WTC11 (cell line): ENCODE measurements around the gene PKD2L1. TPM values are rescaled to one million over a fixed set of nuclear protein-coding genes. Genes with fewer than 3 reads are reported as not detected.
A peak's percentile ranks its signal among the peaks of the same experiment; 100 is the strongest.

Experiments used
- CREM ChIP-seq: sonication (generic); formaldehyde crosslinking; IDR thresholded peaks from 2 replicates; pipeline ENCODE4 v1.8.1; 2022; ENCODE audit warnings: mild to moderate bottlenecking, missing genetic modification reagents, moderate library complexity
- FOXK1 ChIP-seq: sonication (generic); formaldehyde crosslinking; IDR thresholded peaks from 2 replicates; pipeline ENCODE4 v1.8.0; 2022; ENCODE audit warnings: mild to moderate bottlenecking, moderate library complexity, missing genetic modification reagents
- FOXP1 ChIP-seq: sonication (generic); formaldehyde crosslinking; IDR thresholded peaks from 2 replicates; pipeline ENCODE4 v1.8.0; 2022; ENCODE audit warnings: missing genetic modification reagents, mild to moderate bottlenecking, moderate library complexity, borderline replicate concordance
- FOXP4 ChIP-seq: sonication (generic); formaldehyde crosslinking; IDR thresholded peaks from 2 replicates; pipeline ENCODE4 v1.8.0; 2022; ENCODE audit warnings: mild to moderate bottlenecking, missing genetic modification reagents
- GABPB1 ChIP-seq: sonication (generic); formaldehyde crosslinking; IDR thresholded peaks from 2 replicates; pipeline ENCODE4 v1.8.1; 2023; ENCODE audit warnings: mild to moderate bottlenecking, missing genetic modification reagents
- IRF1 ChIP-seq: sonication (generic); formaldehyde crosslinking; IDR thresholded peaks from 2 replicates; pipeline ENCODE4 v1.8.0; 2023; ENCODE audit warnings: missing genetic modification reagents
- JUN ChIP-seq: sonication (generic); formaldehyde crosslinking; IDR thresholded peaks from 2 replicates; pipeline ENCODE4 v1.8.0; 2023; ENCODE audit warnings: mild to moderate bottlenecking, missing genetic modification reagents
- MXD4 ChIP-seq: fragments of 250-450 bp; sonication (Bioruptor Pico); IDR thresholded peaks from 2 replicates; pipeline ENCODE4 v1.8.0; 2021; ENCODE audit warnings: mild to moderate bottlenecking, moderate library complexity, borderline replicate concordance
- NFYB ChIP-seq: sonication (generic); formaldehyde crosslinking; conservative IDR thresholded peaks from 2 replicates; pipeline ENCODE4 v1.8.0; 2022; ENCODE audit warnings: low read depth, missing genetic modification reagents
- NR1H2 ChIP-seq: sonication (generic); formaldehyde crosslinking; IDR thresholded peaks from 2 replicates; pipeline ENCODE4 v1.9.0; 2021; ENCODE audit warnings: mild to moderate bottlenecking, moderate library complexity, missing genetic modification reagents
- PRRX2 ChIP-seq: fragments of 250-450 bp; sonication (Bioruptor Pico); IDR thresholded peaks from 2 replicates; pipeline ENCODE4 v1.8.0; 2021; ENCODE audit warnings: mild to moderate bottlenecking
- SMAD4 ChIP-seq: sonication (generic); formaldehyde crosslinking; IDR thresholded peaks from 2 replicates; pipeline ENCODE4 v1.8.0; 2022; ENCODE audit warnings: mild to moderate bottlenecking, missing genetic modification reagents
- SOX15 ChIP-seq: fragments of 250-450 bp; sonication (Bioruptor Pico); IDR thresholded peaks from 2 replicates; pipeline ENCODE4 v1.9.0; 2021; ENCODE audit warnings: mild to moderate bottlenecking
- USF1 ChIP-seq: sonication (generic); formaldehyde crosslinking; IDR thresholded peaks from 2 replicates; pipeline ENCODE4 v1.8.0; 2022; ENCODE audit warnings: mild to moderate bottlenecking, missing genetic modification reagents
- ZBTB21 ChIP-seq: sonication (generic); formaldehyde crosslinking; IDR thresholded peaks from 2 replicates; pipeline ENCODE4 v1.8.1; 2023; ENCODE audit warnings: mild to moderate bottlenecking, missing genetic modification reagents, borderline replicate concordance
- ZNF263 ChIP-seq: sonication (generic); formaldehyde crosslinking; IDR thresholded peaks from 2 replicates; pipeline ENCODE4 v1.8.1; 2022; ENCODE audit warnings: low read depth, mild to moderate bottlenecking, moderate library complexity, missing genetic modification reagents
- total RNA-seq: library from RNA; stranded (reverse); gene quantifications from 3 replicates; pipeline ENCODE4 v1.2.3, GENCODE V29; 2021
- TF ChIP-seq, protein P1 (sequence below): sonication (generic); formaldehyde crosslinking; IDR thresholded peaks from 2 replicates; pipeline ENCODE4 v1.8.0; 2022; ENCODE audit warnings: mild to moderate bottlenecking, missing genetic modification reagents
- TF ChIP-seq, protein P2 (sequence below): sonication (generic); formaldehyde crosslinking; IDR thresholded peaks from 2 replicates; pipeline ENCODE4 v1.8.1; 2023; ENCODE audit warnings: mild to moderate bottlenecking, missing genetic modification reagents
- TF ChIP-seq, protein P3 (sequence below): fragments of 250-450 bp; sonication (Bioruptor Pico); IDR thresholded peaks from 2 replicates; pipeline ENCODE4 v1.9.0; 2021; ENCODE audit warnings: moderate library complexity, mild to moderate bottlenecking, inconsistent platforms, borderline replicate concordance
- TF ChIP-seq, protein P4 (sequence below): sonication (generic); formaldehyde crosslinking; IDR thresholded peaks from 2 replicates; pipeline ENCODE4 v1.8.1; 2023; ENCODE audit warnings: mild to moderate bottlenecking, missing genetic modification reagents, borderline replicate concordance
- TF ChIP-seq, protein P5 (sequence below): sonication (generic); formaldehyde crosslinking; IDR thresholded peaks from 2 replicates; pipeline ENCODE4 v1.8.0; 2023; ENCODE audit warnings: missing genetic modification reagents, mild to moderate bottlenecking, borderline replicate concordance
- TF ChIP-seq, protein P6 (sequence below): sonication (generic); formaldehyde crosslinking; IDR thresholded peaks from 2 replicates; pipeline ENCODE4 v1.8.1; 2022; ENCODE audit warnings: mild to moderate bottlenecking, moderate library complexity, missing genetic modification reagents

PKD2L1 gene
- total RNA-seq, 1 experiment from 2014 or later, result not detected

DNA sequence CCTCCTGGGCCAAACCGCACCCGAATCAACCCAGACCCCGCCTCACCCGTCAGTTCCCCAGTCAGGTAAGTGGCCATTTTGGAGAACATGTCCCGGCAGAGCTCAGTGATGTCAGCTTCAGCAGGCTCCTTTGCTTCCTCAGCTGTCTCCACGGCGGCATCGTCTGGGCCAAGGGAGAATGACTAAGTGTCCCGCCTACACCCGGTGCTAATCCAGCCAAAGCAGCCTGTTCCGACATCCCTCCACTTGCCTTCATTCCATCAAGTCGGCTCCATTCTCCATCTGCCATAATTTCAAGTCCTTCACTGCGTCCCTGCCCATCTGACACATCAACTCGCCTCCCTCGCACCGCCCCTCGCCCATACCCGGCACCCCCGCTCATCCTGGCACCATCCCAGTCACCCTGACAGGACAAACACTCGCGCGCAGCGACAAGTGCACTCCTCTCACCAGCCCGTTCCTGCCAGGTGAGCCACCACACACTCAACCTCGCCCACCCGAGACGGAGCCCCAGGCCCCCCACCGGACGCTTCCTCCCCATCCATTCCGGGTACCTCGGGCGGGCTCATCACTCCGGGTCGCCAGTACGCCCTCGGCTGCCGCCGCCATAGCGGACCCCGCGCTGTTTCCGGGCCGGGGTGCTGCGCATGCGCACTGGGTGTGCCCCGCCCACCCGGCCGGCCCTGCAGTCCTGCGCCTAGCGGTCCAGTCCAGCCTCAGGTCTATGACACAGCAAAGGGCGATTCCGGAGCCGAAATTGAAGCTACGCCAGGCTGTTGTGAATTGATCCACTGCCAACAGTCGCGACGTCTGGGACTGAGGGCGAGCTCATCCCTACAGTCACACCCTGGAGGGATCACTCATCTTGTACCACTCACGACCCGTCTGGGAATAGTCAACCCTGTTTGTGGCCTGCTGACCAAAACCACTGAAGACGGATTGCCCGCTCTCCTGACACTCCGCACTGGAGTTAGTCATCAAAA, 43.7 kb downstream of the PKD2L1 start, which contains the start of gene BLOC1S2 (continued):
- TF ChIP-seq, protein P1, sequence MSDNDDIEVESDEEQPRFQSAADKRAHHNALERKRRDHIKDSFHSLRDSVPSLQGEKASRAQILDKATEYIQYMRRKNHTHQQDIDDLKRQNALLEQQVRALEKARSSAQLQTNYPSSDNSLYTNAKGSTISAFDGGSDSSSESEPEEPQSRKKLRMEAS (CRISPR knock-in tag), result peak; percentile 87
- TF ChIP-seq FOXP1 (CRISPR knock-in tag) (peak; percentile 73; the same call in 1 of the 2 replicates), PRRX2 (CRISPR knock-in tag) (no peak), IRF1 (CRISPR knock-in tag) (no peak), SMAD4 (CRISPR knock-in tag) (no peak), ZBTB21 (CRISPR knock-in tag) (0 out of 2 replicates have a peak, but pooled peaks have one; percentile 32), SOX15 (CRISPR knock-in tag) (no peak), USF1 (CRISPR knock-in tag) (0 out of 2 replicates have a peak, but pooled peaks have one; percentile 46), CREM (CRISPR knock-in tag) (peak; percentile 44; the same call in 1 of the 2 replicates), ZNF263 (CRISPR knock-in tag) (no peak), NR1H2 (CRISPR knock-in tag) (no peak), FOXK1 (CRISPR knock-in tag) (peak; percentile 57; the same call in 1 of the 2 replicates), GABPB1 (0 out of 2 replicates have a peak, but pooled peaks have one; percentile 14), FOXP4 (CRISPR knock-in tag) (peak; percentile 52; the same call in 1 of the 2 replicates), JUN (CRISPR knock-in tag) (0 out of 2 replicates have a peak, but pooled peaks have one; percentile 68), NFYB (CRISPR knock-in tag) (no peak), MXD4 (CRISPR knock-in tag) (no peak)
- TF ChIP-seq, protein P2, sequence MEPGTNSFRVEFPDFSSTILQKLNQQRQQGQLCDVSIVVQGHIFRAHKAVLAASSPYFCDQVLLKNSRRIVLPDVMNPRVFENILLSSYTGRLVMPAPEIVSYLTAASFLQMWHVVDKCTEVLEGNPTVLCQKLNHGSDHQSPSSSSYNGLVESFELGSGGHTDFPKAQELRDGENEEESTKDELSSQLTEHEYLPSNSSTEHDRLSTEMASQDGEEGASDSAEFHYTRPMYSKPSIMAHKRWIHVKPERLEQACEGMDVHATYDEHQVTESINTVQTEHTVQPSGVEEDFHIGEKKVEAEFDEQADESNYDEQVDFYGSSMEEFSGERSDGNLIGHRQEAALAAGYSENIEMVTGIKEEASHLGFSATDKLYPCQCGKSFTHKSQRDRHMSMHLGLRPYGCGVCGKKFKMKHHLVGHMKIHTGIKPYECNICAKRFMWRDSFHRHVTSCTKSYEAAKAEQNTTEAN (CRISPR knock-in tag), result no peak
- TF ChIP-seq, protein P3, sequence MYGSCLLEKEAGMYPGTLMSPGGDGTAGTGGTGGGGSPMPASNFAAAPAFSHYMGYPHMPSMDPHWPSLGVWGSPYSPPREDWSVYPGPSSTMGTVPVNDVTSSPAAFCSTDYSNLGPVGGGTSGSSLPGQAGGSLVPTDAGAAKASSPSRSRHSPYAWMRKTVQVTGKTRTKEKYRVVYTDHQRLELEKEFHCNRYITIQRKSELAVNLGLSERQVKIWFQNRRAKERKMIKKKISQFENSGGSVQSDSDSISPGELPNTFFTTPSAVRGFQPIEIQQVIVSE, result no peak
- TF ChIP-seq, protein P4, sequence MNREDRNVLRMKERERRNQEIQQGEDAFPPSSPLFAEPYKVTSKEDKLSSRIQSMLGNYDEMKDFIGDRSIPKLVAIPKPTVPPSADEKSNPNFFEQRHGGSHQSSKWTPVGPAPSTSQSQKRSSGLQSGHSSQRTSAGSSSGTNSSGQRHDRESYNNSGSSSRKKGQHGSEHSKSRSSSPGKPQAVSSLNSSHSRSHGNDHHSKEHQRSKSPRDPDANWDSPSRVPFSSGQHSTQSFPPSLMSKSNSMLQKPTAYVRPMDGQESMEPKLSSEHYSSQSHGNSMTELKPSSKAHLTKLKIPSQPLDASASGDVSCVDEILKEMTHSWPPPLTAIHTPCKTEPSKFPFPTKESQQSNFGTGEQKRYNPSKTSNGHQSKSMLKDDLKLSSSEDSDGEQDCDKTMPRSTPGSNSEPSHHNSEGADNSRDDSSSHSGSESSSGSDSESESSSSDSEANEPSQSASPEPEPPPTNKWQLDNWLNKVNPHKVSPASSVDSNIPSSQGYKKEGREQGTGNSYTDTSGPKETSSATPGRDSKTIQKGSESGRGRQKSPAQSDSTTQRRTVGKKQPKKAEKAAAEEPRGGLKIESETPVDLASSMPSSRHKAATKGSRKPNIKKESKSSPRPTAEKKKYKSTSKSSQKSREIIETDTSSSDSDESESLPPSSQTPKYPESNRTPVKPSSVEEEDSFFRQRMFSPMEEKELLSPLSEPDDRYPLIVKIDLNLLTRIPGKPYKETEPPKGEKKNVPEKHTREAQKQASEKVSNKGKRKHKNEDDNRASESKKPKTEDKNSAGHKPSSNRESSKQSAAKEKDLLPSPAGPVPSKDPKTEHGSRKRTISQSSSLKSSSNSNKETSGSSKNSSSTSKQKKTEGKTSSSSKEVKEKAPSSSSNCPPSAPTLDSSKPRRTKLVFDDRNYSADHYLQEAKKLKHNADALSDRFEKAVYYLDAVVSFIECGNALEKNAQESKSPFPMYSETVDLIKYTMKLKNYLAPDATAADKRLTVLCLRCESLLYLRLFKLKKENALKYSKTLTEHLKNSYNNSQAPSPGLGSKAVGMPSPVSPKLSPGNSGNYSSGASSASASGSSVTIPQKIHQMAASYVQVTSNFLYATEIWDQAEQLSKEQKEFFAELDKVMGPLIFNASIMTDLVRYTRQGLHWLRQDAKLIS (CRISPR knock-in tag), result no peak
- TF ChIP-seq, protein P5, sequence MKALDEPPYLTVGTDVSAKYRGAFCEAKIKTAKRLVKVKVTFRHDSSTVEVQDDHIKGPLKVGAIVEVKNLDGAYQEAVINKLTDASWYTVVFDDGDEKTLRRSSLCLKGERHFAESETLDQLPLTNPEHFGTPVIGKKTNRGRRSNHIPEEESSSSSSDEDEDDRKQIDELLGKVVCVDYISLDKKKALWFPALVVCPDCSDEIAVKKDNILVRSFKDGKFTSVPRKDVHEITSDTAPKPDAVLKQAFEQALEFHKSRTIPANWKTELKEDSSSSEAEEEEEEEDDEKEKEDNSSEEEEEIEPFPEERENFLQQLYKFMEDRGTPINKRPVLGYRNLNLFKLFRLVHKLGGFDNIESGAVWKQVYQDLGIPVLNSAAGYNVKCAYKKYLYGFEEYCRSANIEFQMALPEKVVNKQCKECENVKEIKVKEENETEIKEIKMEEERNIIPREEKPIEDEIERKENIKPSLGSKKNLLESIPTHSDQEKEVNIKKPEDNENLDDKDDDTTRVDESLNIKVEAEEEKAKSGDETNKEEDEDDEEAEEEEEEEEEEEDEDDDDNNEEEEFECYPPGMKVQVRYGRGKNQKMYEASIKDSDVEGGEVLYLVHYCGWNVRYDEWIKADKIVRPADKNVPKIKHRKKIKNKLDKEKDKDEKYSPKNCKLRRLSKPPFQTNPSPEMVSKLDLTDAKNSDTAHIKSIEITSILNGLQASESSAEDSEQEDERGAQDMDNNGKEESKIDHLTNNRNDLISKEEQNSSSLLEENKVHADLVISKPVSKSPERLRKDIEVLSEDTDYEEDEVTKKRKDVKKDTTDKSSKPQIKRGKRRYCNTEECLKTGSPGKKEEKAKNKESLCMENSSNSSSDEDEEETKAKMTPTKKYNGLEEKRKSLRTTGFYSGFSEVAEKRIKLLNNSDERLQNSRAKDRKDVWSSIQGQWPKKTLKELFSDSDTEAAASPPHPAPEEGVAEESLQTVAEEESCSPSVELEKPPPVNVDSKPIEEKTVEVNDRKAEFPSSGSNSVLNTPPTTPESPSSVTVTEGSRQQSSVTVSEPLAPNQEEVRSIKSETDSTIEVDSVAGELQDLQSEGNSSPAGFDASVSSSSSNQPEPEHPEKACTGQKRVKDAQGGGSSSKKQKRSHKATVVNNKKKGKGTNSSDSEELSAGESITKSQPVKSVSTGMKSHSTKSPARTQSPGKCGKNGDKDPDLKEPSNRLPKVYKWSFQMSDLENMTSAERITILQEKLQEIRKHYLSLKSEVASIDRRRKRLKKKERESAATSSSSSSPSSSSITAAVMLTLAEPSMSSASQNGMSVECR (CRISPR knock-in tag), result peak; percentile 96; the same call in 1 of the 2 replicates
- TF ChIP-seq, protein P6, sequence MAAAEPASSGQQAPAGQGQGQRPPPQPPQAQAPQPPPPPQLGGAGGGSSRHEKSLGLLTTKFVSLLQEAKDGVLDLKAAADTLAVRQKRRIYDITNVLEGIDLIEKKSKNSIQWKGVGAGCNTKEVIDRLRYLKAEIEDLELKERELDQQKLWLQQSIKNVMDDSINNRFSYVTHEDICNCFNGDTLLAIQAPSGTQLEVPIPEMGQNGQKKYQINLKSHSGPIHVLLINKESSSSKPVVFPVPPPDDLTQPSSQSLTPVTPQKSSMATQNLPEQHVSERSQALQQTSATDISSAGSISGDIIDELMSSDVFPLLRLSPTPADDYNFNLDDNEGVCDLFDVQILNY (CRISPR knock-in tag), result no peak
